A549 (cell line): ENCODE data around the gene HNMT.

Experiments
- CHD2 ChIP-seq: fragments of 150-350 bp; IDR thresholded peaks from 2 replicates; pipeline ENCODE4 v1.6.1; 2014; ENCODE audit warnings: low read length; ENCODE audit not compliant: partially characterized antibody
- CTCF ChIP-seq: fragments of >200 bp; sonication (Bioruptor Twin); formaldehyde crosslinking; IDR thresholded peaks from 3 replicates; pipeline ENCODE4 v1.5.1; 2016
- EP300 ChIP-seq, 2 experiments: fragments of >200 bp; sonication (Bioruptor Twin); formaldehyde crosslinking; IDR thresholded peaks; 2 replicates in 1 of 2; 3 replicates in 1 of 2; pipeline ENCODE4 v1.6.1; 2016 to 2017
- ESRRA ChIP-seq: fragments of 150-350 bp; IDR thresholded peaks from 2 replicates; pipeline ENCODE4 v1.6.1; 2014; ENCODE audit warnings: mild to moderate bottlenecking, low read length, borderline replicate concordance
- MYC ChIP-seq: IDR thresholded peaks from 2 replicates; pipeline ENCODE4 v1.6.1; 2012; ENCODE audit warnings: mild to moderate bottlenecking, inconsistent platforms, low read length, improper control_type of control experiment, borderline replicate concordance
- POLR2A ChIP-seq: IDR thresholded peaks from 2 replicates; pipeline ENCODE4 v1.6.1; 2012; ENCODE audit warnings: mild to moderate bottlenecking, low read length
- USF2 ChIP-seq: fragments of 450-650 bp; IDR thresholded peaks from 2 replicates; pipeline ENCODE4 v1.6.1; 2014; ENCODE audit warnings: antibody characterized with exemption
- ZC3H11A ChIP-seq: fragments of 450-650 bp; IDR thresholded peaks from 2 replicates; pipeline ENCODE4 v1.6.1; 2014; ENCODE audit warnings: antibody characterized with exemption, mild to moderate bottlenecking

- no peak for TF ChIP-seq ESRRA
- no peak for TF ChIP-seq EP300 (IDR thresholded peaks at IDR 0.05)
- TF ChIP-seq CHD2 = no peak
- no peak for TF ChIP-seq CTCF
- no peak for TF ChIP-seq POLR2A
- TF ChIP-seq USF2 = no peak
- TF ChIP-seq MYC = no peak
- no peak for TF ChIP-seq ZC3H11A
Observed at GRCh38 chr2:137930146-137930545, 34.1 kb upstream of the HNMT start.
